Breast epithelium (tissue), 3 donors: ENCODE data around the gene CD164L2.

Experiments used
- POLR2AphosphoS5 ChIP-seq, 3 donors: sonication (generic); formaldehyde crosslinking; IDR thresholded peaks; one replicate each; pipeline ENCODE4 v1.6.1; 2017; ENCODE audit warnings: antibody characterized with exemption in 3 of 3
- TF ChIP-seq, protein P1 (sequence below), 3 donors: fragments of 450-650 bp; IDR thresholded peaks; one replicate each; pipeline ENCODE4 v1.5.1; 2016 to 2017; ENCODE audit warnings: antibody characterized with exemption in 3 of 3, mild to moderate bottlenecking in 3 of 3, moderate library complexity in 3 of 3

DNA sequence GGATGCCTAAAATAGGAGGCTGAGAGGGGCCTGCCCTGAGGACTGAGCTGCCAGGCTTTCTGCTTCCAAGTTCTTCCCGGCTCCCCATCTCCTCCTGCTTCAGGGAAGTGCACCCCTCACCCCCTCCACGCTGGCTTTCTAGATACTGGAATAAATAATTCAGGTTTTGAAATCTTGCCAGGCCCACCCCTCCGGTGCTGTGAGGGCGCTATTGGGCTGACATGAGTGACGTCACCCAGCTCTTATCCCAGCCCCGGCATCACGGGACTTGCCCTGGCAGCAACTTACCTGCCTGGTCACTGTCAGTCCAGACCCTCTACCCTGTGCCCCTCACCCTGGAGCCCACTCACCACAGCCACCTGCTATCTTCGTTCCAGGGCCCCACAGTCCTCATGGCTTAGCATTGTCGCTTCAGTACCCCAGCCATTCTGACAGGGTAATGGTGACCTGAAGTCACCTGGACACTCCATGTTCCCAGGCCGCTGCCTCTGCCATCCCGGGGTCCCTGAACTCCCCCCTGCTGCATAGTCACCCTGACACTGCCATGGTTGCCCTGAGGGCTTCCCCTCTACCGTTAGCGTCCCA is 8.5 kb upstream of the CD164L2 start:
- TF ChIP-seq, protein P1, sequence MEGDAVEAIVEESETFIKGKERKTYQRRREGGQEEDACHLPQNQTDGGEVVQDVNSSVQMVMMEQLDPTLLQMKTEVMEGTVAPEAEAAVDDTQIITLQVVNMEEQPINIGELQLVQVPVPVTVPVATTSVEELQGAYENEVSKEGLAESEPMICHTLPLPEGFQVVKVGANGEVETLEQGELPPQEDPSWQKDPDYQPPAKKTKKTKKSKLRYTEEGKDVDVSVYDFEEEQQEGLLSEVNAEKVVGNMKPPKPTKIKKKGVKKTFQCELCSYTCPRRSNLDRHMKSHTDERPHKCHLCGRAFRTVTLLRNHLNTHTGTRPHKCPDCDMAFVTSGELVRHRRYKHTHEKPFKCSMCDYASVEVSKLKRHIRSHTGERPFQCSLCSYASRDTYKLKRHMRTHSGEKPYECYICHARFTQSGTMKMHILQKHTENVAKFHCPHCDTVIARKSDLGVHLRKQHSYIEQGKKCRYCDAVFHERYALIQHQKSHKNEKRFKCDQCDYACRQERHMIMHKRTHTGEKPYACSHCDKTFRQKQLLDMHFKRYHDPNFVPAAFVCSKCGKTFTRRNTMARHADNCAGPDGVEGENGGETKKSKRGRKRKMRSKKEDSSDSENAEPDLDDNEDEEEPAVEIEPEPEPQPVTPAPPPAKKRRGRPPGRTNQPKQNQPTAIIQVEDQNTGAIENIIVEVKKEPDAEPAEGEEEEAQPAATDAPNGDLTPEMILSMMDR (IDR thresholded peaks at IDR 0.05), result no peak
- no peak for TF ChIP-seq POLR2AphosphoS5 (IDR thresholded peaks at IDR 0.05)
